Hippocampal formation (tissue), 2 donors: Measurements from ENCODE around the gene LSAMP.
"Not testable (repeated sequence)": the region's sequence is repeated elsewhere in the genome, so short reads cannot be mapped to it uniquely, and the experiment has no call there.

Source experiments
- DNase-seq, 2 donors: peaks; one replicate each; lab custom pipeline; 2025; lab: John Stamatoyannopoulos, UW

LSAMP gene

GRCh38 chr3:115890579-115890978, 554.7 kb downstream of the LSAMP start:
- DNase-seq = no peak

- no peak for DNase-seq
These were observed 559.7 kb downstream of the LSAMP start for GRCh38 chr3:115885621-115886020.

- no peak for DNase-seq
These were observed 567.7 kb downstream of the LSAMP start for GRCh38 chr3:115877615-115877899.

DNA sequence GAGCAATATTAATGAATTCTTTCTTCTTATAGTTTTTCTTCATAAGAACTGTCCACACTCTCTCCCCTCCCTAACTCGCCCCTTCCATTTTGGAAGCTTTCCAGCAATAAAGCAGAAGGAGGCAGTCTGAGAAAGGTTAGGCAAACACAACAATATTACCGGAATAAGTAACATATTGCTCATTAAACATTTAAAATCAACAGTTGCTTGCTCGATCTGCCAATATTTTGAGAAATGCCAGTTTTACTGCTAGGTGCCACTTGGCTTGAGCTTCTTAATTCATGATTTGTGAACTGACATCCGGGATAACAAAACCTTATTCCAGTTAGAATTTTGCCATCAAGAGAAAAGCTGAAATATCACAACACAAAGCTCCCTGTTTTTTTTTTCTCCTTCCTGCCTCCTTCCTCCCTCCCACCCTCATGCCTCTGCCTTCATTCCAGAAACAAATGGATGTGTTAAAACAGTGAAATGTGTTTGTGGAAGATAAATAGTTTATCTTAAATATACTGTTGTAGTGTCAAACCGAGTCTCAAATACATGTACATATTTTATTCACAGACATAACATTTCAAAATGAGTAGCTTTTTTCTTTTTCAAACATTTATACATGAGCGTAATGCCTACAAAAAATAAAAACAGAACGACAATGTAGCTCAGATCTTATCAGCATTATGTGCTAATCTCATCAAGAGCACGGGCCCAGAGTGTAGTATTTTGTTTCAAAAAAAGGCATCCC, 568.2 kb downstream of the LSAMP start:
- DNase-seq = no peak

GRCh38 chr3:115875460-115875859, 569.8 kb downstream of the LSAMP start:
- no peak for DNase-seq

- DNase-seq = no peak
These were observed 573.6 kb downstream of the LSAMP start for GRCh38 chr3:115871735-115872134.

- no peak for DNase-seq
These were observed 580.4 kb downstream of the LSAMP start for GRCh38 chr3:115864911-115865310.

GRCh38 chr3:115862849-115863248, 582.4 kb downstream of the LSAMP start:
- no peak for DNase-seq

GRCh38 chr3:115862099-115862498, 583.2 kb downstream of the LSAMP start:
- DNase-seq = no peak

- no peak for DNase-seq
These were observed 584.0 kb downstream of the LSAMP start for GRCh38 chr3:115861166-115861733.

DNA sequence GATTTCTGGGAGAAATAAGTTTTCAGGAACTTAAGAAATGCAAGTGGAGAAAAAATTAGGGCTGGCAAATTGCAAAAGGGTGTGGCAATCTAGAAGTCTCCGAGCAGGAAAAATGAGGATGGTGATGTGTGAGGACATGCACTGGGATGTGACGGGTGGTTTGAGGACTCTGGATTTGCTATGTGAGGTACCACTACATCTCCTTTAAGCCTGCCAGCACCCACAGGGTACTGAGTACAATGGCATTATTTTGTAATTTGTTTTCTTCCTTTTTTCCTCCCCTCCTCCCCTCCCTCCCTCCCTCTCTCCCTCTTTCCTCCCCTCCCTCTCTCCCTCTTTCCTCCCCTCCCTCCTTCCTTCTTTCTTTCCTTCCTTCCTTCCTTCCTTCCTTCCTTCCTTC, 584.5 kb downstream of the LSAMP start:
- no peak for DNase-seq

GRCh38 chr3:115859002-115859807, 586.1 kb downstream of the LSAMP start:
- DNase-seq = no peak

DNA sequence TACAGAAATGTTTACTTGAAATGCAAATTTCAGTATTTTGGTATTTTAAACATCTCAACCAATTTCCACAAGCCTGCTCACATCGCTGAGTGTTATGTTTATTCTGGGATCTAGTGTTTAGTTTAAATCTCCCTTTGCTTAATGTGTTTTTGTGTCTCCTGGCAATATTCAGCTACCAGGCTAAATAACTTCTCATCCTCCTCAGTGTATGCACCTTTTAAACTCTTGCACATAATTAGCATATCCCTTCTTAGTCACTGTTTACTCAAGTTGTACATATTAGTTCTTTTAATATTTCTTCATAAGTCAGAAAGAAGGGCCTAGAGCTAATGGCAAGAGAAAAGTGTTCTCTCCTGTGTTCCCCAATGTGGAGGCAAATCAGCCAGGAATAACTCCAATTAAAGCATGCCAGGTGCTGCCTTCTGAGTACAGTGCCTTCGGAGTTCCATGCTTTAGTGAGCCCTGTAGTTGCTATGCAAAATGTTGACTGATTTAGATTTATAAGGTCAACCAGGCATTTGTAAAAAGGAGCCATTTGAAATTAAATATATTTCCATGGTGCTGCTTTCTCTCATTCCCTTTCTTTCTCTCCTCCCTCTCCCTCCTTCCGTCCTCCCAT, 587.7 kb downstream of the LSAMP start:
- DNase-seq = no peak

GRCh38 chr3:115855911-115856310, 589.4 kb downstream of the LSAMP start:
- DNase-seq = no peak

GRCh38 chr3:115853104-115853503, 592.2 kb downstream of the LSAMP start:
- DNase-seq = no peak

- no peak for DNase-seq
These were observed 593.0 kb downstream of the LSAMP start for GRCh38 chr3:115852278-115852677.

DNA sequence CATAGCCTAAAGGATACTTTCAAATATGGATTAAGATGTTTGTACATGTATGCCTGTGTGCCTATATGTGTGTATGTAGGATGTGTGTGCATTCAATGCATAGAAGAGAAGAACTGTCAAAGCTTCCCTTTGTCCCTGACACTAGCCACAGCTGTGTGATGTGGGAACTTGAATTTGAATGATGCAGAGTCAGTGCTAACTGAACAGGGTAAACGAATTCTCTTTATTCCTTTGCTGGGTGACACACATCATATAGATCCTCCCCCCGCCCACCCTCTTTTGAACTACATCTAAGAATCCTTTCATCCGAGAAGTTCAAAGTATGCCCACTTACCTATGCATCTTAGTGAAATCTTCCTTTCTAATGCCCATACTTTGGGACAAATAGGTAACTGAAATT, 593.7 kb downstream of the LSAMP start:
- no peak for DNase-seq

DNA sequence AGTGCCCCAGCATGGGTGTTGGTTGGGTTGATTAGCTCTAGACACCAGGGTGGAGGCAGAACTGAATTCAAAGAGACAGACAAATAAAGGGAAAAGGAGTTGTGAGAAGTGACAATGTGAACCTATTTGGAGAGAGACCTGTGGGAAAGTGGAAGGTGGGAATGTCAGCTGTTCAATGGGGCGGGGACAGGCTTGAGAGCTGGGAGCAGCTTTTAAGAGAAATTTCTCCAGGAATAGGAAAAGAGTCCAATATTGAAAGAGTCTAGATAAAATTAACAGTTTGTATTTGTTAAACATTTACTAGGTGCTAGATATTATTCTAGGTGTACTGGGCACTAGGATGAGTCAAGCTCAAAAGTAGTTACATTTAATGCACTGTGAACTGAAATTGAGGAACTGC, 596.6 kb downstream of the LSAMP start:
- DNase-seq = no peak

- no peak for DNase-seq
These were observed 599.3 kb downstream of the LSAMP start for GRCh38 chr3:115845986-115846385.

DNA sequence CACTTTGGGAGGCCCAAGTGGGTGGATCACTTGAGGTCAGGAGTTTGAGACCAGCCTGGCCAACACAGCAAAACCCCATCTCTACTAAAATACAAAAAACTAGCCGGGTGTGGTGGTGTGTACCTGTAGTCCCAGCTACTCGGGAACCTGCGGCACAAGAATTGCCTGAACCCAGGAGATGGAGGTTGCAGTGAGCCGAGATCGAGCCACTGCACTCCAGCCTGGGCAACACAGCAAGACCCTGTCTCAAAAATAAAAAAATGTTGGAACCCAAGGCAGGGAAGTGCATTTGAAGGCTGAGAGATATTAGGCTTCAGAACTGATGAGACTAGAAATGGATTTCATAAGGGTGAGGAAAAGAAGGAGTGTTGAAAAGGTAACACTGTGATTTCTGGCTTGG, 600.6 kb downstream of the LSAMP start:
- DNase-seq = not testable (repeated sequence)

GRCh38 chr3:115843206-115843605, 602.1 kb downstream of the LSAMP start:
- DNase-seq = no peak

GRCh38 chr3:115839246-115839645, 606.0 kb downstream of the LSAMP start:
- DNase-seq = no peak

DNA sequence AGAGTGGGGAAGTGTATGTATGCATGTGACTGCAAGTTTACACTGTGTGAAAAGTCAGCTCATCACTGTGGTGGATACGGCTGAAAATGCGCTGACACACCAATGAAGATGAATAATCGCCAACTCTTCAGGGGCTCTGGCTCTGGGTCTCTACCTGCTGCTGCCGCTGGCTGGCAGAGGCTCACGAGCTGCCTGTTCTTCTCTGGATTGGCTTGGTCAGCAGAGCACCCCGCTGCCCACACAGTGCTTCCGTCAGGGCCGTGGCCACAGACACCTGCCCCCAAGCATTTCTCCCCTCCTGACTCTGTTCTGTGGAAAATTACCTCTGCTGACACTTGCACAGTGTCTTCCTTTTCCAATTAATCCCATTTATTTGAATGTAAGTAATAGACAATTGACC, 606.5 kb downstream of the LSAMP start:
- no peak for DNase-seq
